GM21576 (cell line): ENCODE measurements around the gene CCDC83.
"Not testable (repeated sequence)": the region's sequence is repeated elsewhere in the genome, so short reads cannot be mapped to it uniquely, and the experiment has no call there.

Experiments used
- ATAC-seq: cut with Tn5 transposase; IDR thresholded peaks from one replicate; pipeline ENCODE4 v1.9.1; 2021; ENCODE audit warnings: mild to moderate bottlenecking, moderate library complexity; ENCODE audit not compliant: unreplicated experiment

The CCDC83 gene

GRCh38 chr11:85939099-85940015 lies 84.2 kb downstream of the CCDC83 start:
- no peak for ATAC-seq

GRCh38 chr11:85941380-85941973 lies 86.3 kb downstream of the CCDC83 start:
- peak; percentile 62 for ATAC-seq

- ATAC-seq, result no peak
Measured at GRCh38 chr11:85945296-85945695, 90.1 kb downstream of the CCDC83 start.

- no peak for ATAC-seq
Measured at GRCh38 chr11:85945788-85946187, 90.6 kb downstream of the CCDC83 start.

- no peak for ATAC-seq
Measured at GRCh38 chr11:85946221-85946620, 91.0 kb downstream of the CCDC83 start.

- ATAC-seq, result peak; percentile 41
Measured at GRCh38 chr11:85947431-85948272, 92.5 kb downstream of the CCDC83 start.

GRCh38 chr11:85948884-85949283 lies 93.7 kb downstream of the CCDC83 start:
- peak; percentile 44 for ATAC-seq

- ATAC-seq, result no peak
Measured at GRCh38 chr11:85949798-85950197, 94.6 kb downstream of the CCDC83 start.

GRCh38 chr11:85950317-85951048 lies 95.3 kb downstream of the CCDC83 start:
- no peak for ATAC-seq

GRCh38 chr11:85951049-85951405 lies 95.8 kb downstream of the CCDC83 start:
- no peak for ATAC-seq

GRCh38 chr11:85951428-85952107 lies 96.4 kb downstream of the CCDC83 start:
- ATAC-seq, result no peak

- ATAC-seq, result not testable (repeated sequence)
Measured at GRCh38 chr11:85952108-85952485, 96.9 kb downstream of the CCDC83 start.

- ATAC-seq, result no peak
Measured at GRCh38 chr11:85953491-85954143, 98.4 kb downstream of the CCDC83 start.

- ATAC-seq, result no peak
Measured at GRCh38 chr11:85955531-85955930, 100.3 kb downstream of the CCDC83 start.

GRCh38 chr11:85960678-85961077 lies 105.5 kb downstream of the CCDC83 start:
- no peak for ATAC-seq

- ATAC-seq, result no peak
Measured at GRCh38 chr11:85961130-85961529, 105.9 kb downstream of the CCDC83 start.

- no peak for ATAC-seq
Measured at GRCh38 chr11:85961930-85962363, 106.8 kb downstream of the CCDC83 start.

- no peak for ATAC-seq
Measured at GRCh38 chr11:85965202-85965601, 110.0 kb downstream of the CCDC83 start.

GRCh38 chr11:85967457-85967856 lies 112.3 kb downstream of the CCDC83 start:
- ATAC-seq, result no peak
